SK-N-SH (cell line): ENCODE results near the gene XIRP1. TPM values are rescaled to one million over a fixed set of nuclear protein-coding genes. Genes with fewer than 3 reads are reported as not detected.

Experiments used
- CTCF ChIA-PET: fragments of 300-600, 350-600 bp; formaldehyde crosslinking; extraction: SDS; loops from one replicate; lab custom pipeline; 2021; lab: Yijun Ruan, JAX
- POLR2A ChIA-PET: fragments of 350-600 bp; sonication (Branson Sonifier 250); formaldehyde crosslinking; extraction: SDS; loops from one replicate; lab custom pipeline; 2020; ENCODE audit warnings: antibody characterized with exemption, inconsistent platforms; lab: Yijun Ruan, JAX
- DNase-seq: peaks from one replicate; pipeline ENCODE4 v3.0.0; 2012
- H2AFZ ChIP-seq: fragments of 200-600 bp; sonication (generic); 2 replicates; pipeline ENCODE4 v1.8.1; 2016; ENCODE audit warnings: antibody characterized with exemption, mild to moderate bottlenecking, low read depth
- H3F3A ChIP-seq: fragments of 200-600 bp; sonication (generic); replicated peaks from 2 replicates; pipeline ENCODE3; 2016; ENCODE audit warnings: antibody characterized with exemption, mild to moderate bottlenecking; ENCODE audit not compliant: insufficient read depth
- H3K27ac ChIP-seq, 2 experiments: fragments of 200-500 bp in 1 of 2; fragments of 200-600 bp in 1 of 2; sonication (Bioruptor generic) in 1 of 2; sonication (generic), shearing (Covaris generic) in 1 of 2; 2 replicates each; pipeline versions ENCODE4 v1.5.1 to v1.6.1; 2014 to 2016; ENCODE audit warnings: low read depth in 2 of 2, inconsistent platforms in 1 of 2, low read length in 1 of 2, mild to moderate bottlenecking in 1 of 2, mixed read lengths in 1 of 2
- H3K27me3 ChIP-seq: fragments of 200-600 bp; sonication (generic), shearing (Covaris generic); 2 replicates; pipeline ENCODE4 v1.6.1; 2016; ENCODE audit warnings: mixed run types; ENCODE audit not compliant: insufficient read depth
- H3K36me3 ChIP-seq, 2 experiments: fragments of 200-500 bp in 1 of 2; fragments of 200-600 bp in 1 of 2; sonication (Bioruptor generic) in 1 of 2; sonication (generic) in 1 of 2; replicated peaks in 1 of 2; 2 replicates each; pipeline versions ENCODE3 to v1.5.1; 2014 to 2016; ENCODE audit warnings: low read length in 1 of 2, mild to moderate bottlenecking in 1 of 2; ENCODE audit not compliant: insufficient read depth in 2 of 2, control insufficient read depth in 1 of 2
- H3K4me1 ChIP-seq, 2 experiments: fragments of 200-500 bp in 1 of 2; fragments of 200-600 bp in 1 of 2; sonication (Bioruptor generic) in 1 of 2; sonication (generic), shearing (Covaris generic) in 1 of 2; 2 replicates each; pipeline versions ENCODE4 v1.5.1 to v1.6.1; 2014 to 2016; ENCODE audit warnings: low read depth in 1 of 2, low read length in 1 of 2, mixed run types in 1 of 2; ENCODE audit not compliant: insufficient read depth in 2 of 2, control insufficient read depth in 1 of 2
- H3K4me2 ChIP-seq: fragments of 200-600 bp; sonication (generic), shearing (Covaris generic); 2 replicates; pipeline ENCODE4 v1.6.1; 2017; ENCODE audit warnings: mixed run types
- H3K4me3 ChIP-seq, 2 experiments: fragments of 200-500 bp in 1 of 2; fragments of 200-600 bp in 1 of 2; sonication (Bioruptor generic) in 1 of 2; sonication (generic), shearing (Covaris generic) in 1 of 2; 2 replicates each; pipeline versions ENCODE4 v1.5.1 to v1.8.1; 2014 to 2016; ENCODE audit warnings: low read depth in 2 of 2, inconsistent platforms in 1 of 2, low read length in 1 of 2, mild to moderate bottlenecking in 1 of 2, mixed read lengths in 1 of 2, moderate library complexity in 1 of 2
- H3K79me2 ChIP-seq: fragments of 200-600 bp; sonication (generic); 2 replicates; pipeline ENCODE4 v1.8.1; 2017; ENCODE audit warnings: mild to moderate bottlenecking; ENCODE audit not compliant: insufficient read depth
- H3K9ac ChIP-seq: fragments of 200-600 bp; sonication (generic); 2 replicates; pipeline ENCODE4 v1.6.1; 2017; ENCODE audit warnings: mixed run types
- H3K9me2 ChIP-seq: fragments of 200-600 bp; sonication (generic); 2 replicates; pipeline ENCODE4 v1.6.1; 2017; ENCODE audit warnings: mixed run types
- H3K9me3 ChIP-seq: fragments of 200-600 bp; sonication (generic); 2 replicates; pipeline ENCODE4 v1.6.1; 2017; ENCODE audit warnings: mixed run types, mild to moderate bottlenecking, moderate library complexity
- H4K20me1 ChIP-seq: fragments of 200-600 bp; sonication (generic); 2 replicates; pipeline ENCODE4 v1.6.1; 2017; ENCODE audit warnings: mild to moderate bottlenecking, mixed run types; ENCODE audit not compliant: insufficient read depth
- FOSL2 ChIP-seq: IDR thresholded peaks from 2 replicates; pipeline ENCODE4 v1.4.0; 2012; ENCODE audit warnings: low read depth, mild to moderate bottlenecking, moderate library complexity, borderline replicate concordance
- FOXJ3 ChIP-seq: sonication (generic); formaldehyde crosslinking; IDR thresholded peaks from 2 replicates; pipeline ENCODE4 v1.5.1; 2020; ENCODE audit warnings: mild to moderate bottlenecking, missing genetic modification reagents
- GATA2 ChIP-seq: sonication (generic); formaldehyde crosslinking; IDR thresholded peaks from 2 replicates; pipeline ENCODE4 v1.5.0; 2020; ENCODE audit warnings: mild to moderate bottlenecking, missing genetic modification reagents
- JUND ChIP-seq: IDR thresholded peaks from 2 replicates; pipeline ENCODE4 v1.4.0; 2012
- POLR2AphosphoS5 ChIP-seq: IDR thresholded peaks from 2 replicates; pipeline ENCODE4 v1.6.1; 2012; ENCODE audit warnings: low read depth, low read length
- RXRA ChIP-seq: IDR thresholded peaks from 2 replicates; pipeline ENCODE4 v1.4.0; 2012; ENCODE audit warnings: low read depth, mild to moderate bottlenecking, borderline replicate concordance
- TAF1 ChIP-seq: IDR thresholded peaks from 2 replicates; pipeline ENCODE4 v1.6.1; 2012; ENCODE audit warnings: low read depth, mild to moderate bottlenecking, low read length, moderate library complexity, borderline replicate concordance
- YY1 ChIP-seq: IDR thresholded peaks from 2 replicates; pipeline ENCODE4 v1.4.0; 2012; ENCODE audit warnings: low read depth, mild to moderate bottlenecking
- WGBS: methylation state at CpG from one replicate; pipeline ENCODE4 v1.1.6; 2017; ENCODE audit warnings: low lambda C conversion rate; 5-methylcytosine and 5-hydroxymethylcytosine counted together
- polyA plus RNA-seq, 3 experiments: library from polyadenylated mRNA; depleted of rRNA; stranded (reverse); fragments of >200 nt; gene quantifications; 2 replicates each; pipeline ENCODE4 v1.2.3, GENCODE V29; 2012
- TF ChIP-seq, protein P1 (sequence below): fragments of 150-350 bp; IDR thresholded peaks from 2 replicates; pipeline ENCODE4 v1.6.1; 2016; ENCODE audit warnings: mild to moderate bottlenecking, low read depth, low read length

Gene XIRP1
- polyA plus RNA-seq, 1 of the 3 experiments (the other 2 are of a cell fraction), result not detected

GRCh38 chr3:39144748-39145380, 47.5 kb downstream of the XIRP1 start:
- 96% methylated on average over 19 of the region's 23 CpGs for WGBS
- Histone ChIP-seq H3K9me2 (no peaks in the 10 kb centered on the region), H4K20me1 (peaks cover 32% of the 10 kb centered on the region), H3K79me2 (peaks cover 88% of the 10 kb centered on the region), H3K27ac (no peak overlapping the region), H3K4me3 (no peak overlapping the region), H3K27me3 (no peaks in the 10 kb centered on the region), H3K9ac (no peak overlapping the region), H3F3A (peaks cover 31% of the 10 kb centered on the region), H2AFZ (no peak overlapping the region), H3K9me3 (no peaks in the 10 kb centered on the region), H3K4me1 (peaks cover 42 to 81% of the 10 kb centered on the region in 2 experiments), H3K36me3 (peaks cover 40 to 47% of the 10 kb centered on the region in 2 experiments), H3K4me2 (no peak overlapping the region)
- CTCF ChIA-PET, result interaction anchor here (1.0 to 3.2 kb wide), 5 partner anchors 10 to 147 kb away, joined by 3 to 18 read pairs (median 7); no protein-coding TSS in a partner anchor
- TF ChIP-seq POLR2AphosphoS5, result no peak
- TF ChIP-seq JUND, result no peak
- no peak for TF ChIP-seq TAF1
- TF ChIP-seq RXRA, result no peak
- TF ChIP-seq, protein P1, sequence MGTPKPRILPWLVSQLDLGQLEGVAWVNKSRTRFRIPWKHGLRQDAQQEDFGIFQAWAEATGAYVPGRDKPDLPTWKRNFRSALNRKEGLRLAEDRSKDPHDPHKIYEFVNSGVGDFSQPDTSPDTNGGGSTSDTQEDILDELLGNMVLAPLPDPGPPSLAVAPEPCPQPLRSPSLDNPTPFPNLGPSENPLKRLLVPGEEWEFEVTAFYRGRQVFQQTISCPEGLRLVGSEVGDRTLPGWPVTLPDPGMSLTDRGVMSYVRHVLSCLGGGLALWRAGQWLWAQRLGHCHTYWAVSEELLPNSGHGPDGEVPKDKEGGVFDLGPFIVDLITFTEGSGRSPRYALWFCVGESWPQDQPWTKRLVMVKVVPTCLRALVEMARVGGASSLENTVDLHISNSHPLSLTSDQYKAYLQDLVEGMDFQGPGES, result no peak
- TF ChIP-seq YY1, result no peak
- POLR2A ChIA-PET, result no interaction called here
- DNase-seq, result no peak

- Histone ChIP-seq H3K27me3 (no peaks in the 10 kb centered on the region), H4K20me1 (peaks cover 27% of the 10 kb centered on the region), H3K36me3 (peaks cover 40 to 48% of the 10 kb centered on the region in 2 experiments), H2AFZ (no peak overlapping the region), H3K4me2 (no peak overlapping the region), H3K4me1 (peaks cover 36 to 79% of the 10 kb centered on the region in 2 experiments), H3K9me3 (no peaks in the 10 kb centered on the region), H3F3A (peaks cover 25% of the 10 kb centered on the region), H3K79me2 (peaks cover 81% of the 10 kb centered on the region), H3K4me3 (no peak overlapping the region), H3K9me2 (no peaks in the 10 kb centered on the region), H3K27ac (no peak overlapping the region; a peak in 1 of 4 replicates), H3K9ac (no peak overlapping the region)
- peak; percentile 67 for DNase-seq
- POLR2A ChIA-PET, result no interaction called here
- 79% methylated on average over 20 of the region's 20 CpGs for WGBS
- peak; percentile 52; the same call in 1 of the 2 replicates for TF ChIP-seq FOXJ3 (CRISPR knock-in tag)
- TF ChIP-seq GATA2 (CRISPR knock-in tag), result peak; percentile 46; the same call in 1 of the 2 replicates
- TF ChIP-seq FOSL2, result no peak
- CTCF ChIA-PET, result interaction anchor here (1.4 to 3.2 kb wide), 3 partner anchors 18 to 148 kb away, joined by 5 to 18 read pairs (median 7); no protein-coding TSS in a partner anchor
These were observed 48.2 kb downstream of the XIRP1 start for GRCh38 chr3:39144095-39144747.
